ENCODE data around the gene MANBA. TPM values are rescaled to one million over a fixed set of nuclear protein-coding genes. Genes with fewer than 3 reads are reported as not detected.

Gene MANBA
- total and polyA plus RNA-seq, 12 donors: 21.5 to 84.1 (median 53.4) TPM

DNA sequence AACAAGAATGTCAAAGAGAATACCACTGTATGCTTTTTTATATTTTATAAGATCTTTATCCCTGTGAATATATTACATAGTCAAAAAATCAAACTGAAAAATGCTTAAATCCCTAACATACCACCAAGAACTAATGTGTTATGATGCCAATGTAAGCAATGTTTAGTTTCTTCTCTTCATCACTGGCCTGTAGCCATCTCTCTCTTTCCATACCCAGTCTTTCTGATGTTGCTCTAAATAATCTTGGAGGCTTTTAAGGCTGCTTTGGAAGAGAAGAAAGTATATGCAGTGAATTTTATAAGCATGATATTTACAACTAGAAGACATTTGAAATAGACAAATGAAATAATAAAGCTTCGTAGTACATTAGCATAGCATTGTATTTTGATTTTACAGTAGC is 176.7 kb downstream of the MANBA start:
- no peaks in the 10 kb centered on the region for H3K27me3 ChIP-seq
- no peak for DNase-seq
- no peaks in the 10 kb centered on the region for H3K4me1 ChIP-seq (replicated peaks in 1 of 2)
- intact Hi-C loops (cut with DNase I): no loop called here
- TF ChIP-seq POLR2A (IDR thresholded peaks at IDR 0.05): no peak
- TF ChIP-seq, protein P1, sequence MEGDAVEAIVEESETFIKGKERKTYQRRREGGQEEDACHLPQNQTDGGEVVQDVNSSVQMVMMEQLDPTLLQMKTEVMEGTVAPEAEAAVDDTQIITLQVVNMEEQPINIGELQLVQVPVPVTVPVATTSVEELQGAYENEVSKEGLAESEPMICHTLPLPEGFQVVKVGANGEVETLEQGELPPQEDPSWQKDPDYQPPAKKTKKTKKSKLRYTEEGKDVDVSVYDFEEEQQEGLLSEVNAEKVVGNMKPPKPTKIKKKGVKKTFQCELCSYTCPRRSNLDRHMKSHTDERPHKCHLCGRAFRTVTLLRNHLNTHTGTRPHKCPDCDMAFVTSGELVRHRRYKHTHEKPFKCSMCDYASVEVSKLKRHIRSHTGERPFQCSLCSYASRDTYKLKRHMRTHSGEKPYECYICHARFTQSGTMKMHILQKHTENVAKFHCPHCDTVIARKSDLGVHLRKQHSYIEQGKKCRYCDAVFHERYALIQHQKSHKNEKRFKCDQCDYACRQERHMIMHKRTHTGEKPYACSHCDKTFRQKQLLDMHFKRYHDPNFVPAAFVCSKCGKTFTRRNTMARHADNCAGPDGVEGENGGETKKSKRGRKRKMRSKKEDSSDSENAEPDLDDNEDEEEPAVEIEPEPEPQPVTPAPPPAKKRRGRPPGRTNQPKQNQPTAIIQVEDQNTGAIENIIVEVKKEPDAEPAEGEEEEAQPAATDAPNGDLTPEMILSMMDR (IDR thresholded peaks at IDR 0.05): no peak
- no peak overlapping the region for H3K27ac ChIP-seq
- peaks cover 0 to 41% of the 10 kb centered on the region in 2 donors for H3K36me3 ChIP-seq (replicated peaks in 1 of 2)
- no peaks in the 10 kb centered on the region for H3K9me3 ChIP-seq (replicated peaks in 1 of 3)
- 92 to 98% (median 95%) methylated on average over 1 of the region's 1 CpG for WGBS, 4 donors
- no peak overlapping the region for H3K4me3 ChIP-seq

Small RNA genes lying within 50 kb of the gene (small RNA-seq; reads per million reads assigned to genes)
- gene AC018797.1: 0 reads per million in 2 donors

Other genes with a start within 250 kb of the MANBA start
- 100 to 1,000 TPM; 318 to 523 (median 411) TPM for gene UBE2D3, start 66.6 kb upstream of the MANBA start, total RNA-seq
- 100 to 1,000 TPM; 178 to 709 (median 214) TPM for gene UBE2D3, start 66.6 kb upstream of the MANBA start, polyA plus RNA-seq
- gene CISD2, start 108.0 kb upstream of the MANBA start, total RNA-seq: 10 to 100 TPM; 20.5 to 50.4 (median 34.4) TPM
- gene CISD2, start 108.0 kb upstream of the MANBA start, polyA plus RNA-seq: 10 to 100 TPM; 13.5 to 64.6 (median 13.7) TPM

Measured in adrenal gland (tissue), 12 donors.